DOHH2 (cell line): Measurements from ENCODE around the gene SRSF5.

Experiments
- EZH2phosphoT487 ChIP-seq: fragments of 200-600 bp; sonication (generic); IDR thresholded peaks from 2 replicates; pipeline ENCODE4 v1.6.1; 2017; ENCODE audit warnings: borderline replicate concordance, mild to moderate bottlenecking, antibody characterized with exemption, low read length, moderate library complexity, mixed read lengths
- TF ChIP-seq, protein P1 (sequence below): fragments of 200-600 bp; sonication (generic); IDR thresholded peaks from one replicate; pipeline ENCODE4 v1.5.1; 2014; ENCODE audit warnings: antibody characterized with exemption, mild to moderate bottlenecking, low read depth, low read length; ENCODE audit not compliant: poor library complexity, severe bottlenecking

DNA sequence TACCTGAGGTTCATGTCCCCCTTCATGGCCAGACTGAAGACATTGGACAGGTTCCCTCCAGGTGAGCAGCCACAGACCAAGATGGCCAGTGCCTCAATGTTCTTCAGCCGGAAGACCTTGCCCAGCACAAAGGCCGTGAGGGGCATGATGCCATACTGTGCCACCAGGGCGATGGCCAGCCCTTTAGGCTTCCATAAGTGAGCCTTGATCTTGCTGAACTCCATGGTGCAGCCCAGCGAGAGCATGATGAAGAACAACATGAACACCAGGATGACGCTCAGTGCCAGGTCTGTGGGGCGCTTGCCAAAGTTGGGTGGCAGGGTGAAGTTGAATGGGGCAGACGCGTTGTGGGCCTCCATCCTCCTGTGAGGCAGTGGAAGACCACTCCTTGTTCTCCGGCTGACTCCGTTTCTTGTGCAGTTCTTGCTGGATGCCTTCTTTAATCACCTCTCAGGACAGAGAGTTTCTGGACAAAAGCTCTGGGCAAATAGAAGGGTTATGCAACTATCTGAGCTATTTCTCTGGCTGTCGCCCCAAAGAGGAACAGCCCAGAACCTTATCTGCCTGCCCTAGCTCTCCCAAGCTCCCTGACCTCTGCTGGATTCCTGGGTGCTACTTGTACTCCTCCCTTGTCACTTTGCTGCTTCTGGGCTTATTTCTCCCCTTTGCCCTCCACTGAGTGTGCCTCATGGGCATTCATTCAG is 30.0 kb downstream of the SRSF5 start, which contains the start of gene SLC10A1:
- TF ChIP-seq, protein P1, sequence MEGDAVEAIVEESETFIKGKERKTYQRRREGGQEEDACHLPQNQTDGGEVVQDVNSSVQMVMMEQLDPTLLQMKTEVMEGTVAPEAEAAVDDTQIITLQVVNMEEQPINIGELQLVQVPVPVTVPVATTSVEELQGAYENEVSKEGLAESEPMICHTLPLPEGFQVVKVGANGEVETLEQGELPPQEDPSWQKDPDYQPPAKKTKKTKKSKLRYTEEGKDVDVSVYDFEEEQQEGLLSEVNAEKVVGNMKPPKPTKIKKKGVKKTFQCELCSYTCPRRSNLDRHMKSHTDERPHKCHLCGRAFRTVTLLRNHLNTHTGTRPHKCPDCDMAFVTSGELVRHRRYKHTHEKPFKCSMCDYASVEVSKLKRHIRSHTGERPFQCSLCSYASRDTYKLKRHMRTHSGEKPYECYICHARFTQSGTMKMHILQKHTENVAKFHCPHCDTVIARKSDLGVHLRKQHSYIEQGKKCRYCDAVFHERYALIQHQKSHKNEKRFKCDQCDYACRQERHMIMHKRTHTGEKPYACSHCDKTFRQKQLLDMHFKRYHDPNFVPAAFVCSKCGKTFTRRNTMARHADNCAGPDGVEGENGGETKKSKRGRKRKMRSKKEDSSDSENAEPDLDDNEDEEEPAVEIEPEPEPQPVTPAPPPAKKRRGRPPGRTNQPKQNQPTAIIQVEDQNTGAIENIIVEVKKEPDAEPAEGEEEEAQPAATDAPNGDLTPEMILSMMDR: no peak
- no peak for TF ChIP-seq EZH2phosphoT487
